GM21529 (cell line): ENCODE measurements around the gene AGO3.
"Not testable (repeated sequence)": the region's sequence is repeated elsewhere in the genome, so short reads cannot be mapped to it uniquely, and the experiment has no call there.

Source experiments
- ATAC-seq: cut with Tn5 transposase; IDR thresholded peaks from one replicate; pipeline ENCODE4 v1.9.1; 2021; ENCODE audit not compliant: unreplicated experiment

AGO3 gene

DNA sequence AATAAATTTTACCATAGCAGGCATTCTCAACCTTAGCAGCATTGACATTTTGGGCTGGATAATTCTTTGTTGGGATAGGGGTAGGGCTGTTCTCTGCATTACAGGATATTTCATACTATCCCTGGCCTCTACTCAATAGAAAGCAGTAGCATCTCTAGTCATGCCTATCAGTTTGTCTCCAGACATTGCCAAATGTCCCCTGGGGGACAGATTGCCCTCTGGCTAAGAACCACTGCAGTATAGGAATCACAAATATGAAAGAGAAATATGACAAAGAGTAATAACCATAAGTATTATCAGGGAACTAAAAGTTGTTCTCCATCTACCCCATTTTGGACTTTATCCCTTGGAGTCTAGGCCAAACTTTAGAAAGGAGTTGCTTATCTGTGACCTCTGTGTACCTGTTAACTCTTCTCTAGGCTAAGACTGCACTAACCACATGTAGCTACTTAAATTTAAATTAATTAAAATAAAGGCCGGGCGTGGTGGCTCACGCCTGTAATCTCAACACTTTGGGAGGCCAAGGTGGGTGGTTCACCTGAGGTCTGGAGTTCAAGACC lies 76.1 kb downstream of the AGO3 start:
- no peak for ATAC-seq

DNA sequence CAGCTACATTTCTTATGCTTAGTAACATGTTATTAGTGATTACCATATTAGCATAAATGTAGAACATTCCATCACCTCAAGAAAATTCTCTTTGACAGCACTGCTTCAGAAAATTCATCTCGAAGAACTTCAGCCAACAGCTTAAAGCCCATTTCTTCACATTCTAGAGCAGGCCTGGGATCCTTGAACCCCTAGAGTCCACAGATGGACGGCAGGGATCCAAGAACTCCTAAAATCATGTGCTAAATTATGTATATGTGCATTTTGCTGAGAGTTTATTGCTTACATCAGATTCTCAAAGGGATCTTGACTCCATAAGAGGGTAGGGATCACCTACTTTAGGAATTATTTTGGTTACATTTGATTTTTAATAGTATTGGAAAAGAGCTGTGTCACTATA lies 76.8 kb downstream of the AGO3 start:
- ATAC-seq = no peak

DNA sequence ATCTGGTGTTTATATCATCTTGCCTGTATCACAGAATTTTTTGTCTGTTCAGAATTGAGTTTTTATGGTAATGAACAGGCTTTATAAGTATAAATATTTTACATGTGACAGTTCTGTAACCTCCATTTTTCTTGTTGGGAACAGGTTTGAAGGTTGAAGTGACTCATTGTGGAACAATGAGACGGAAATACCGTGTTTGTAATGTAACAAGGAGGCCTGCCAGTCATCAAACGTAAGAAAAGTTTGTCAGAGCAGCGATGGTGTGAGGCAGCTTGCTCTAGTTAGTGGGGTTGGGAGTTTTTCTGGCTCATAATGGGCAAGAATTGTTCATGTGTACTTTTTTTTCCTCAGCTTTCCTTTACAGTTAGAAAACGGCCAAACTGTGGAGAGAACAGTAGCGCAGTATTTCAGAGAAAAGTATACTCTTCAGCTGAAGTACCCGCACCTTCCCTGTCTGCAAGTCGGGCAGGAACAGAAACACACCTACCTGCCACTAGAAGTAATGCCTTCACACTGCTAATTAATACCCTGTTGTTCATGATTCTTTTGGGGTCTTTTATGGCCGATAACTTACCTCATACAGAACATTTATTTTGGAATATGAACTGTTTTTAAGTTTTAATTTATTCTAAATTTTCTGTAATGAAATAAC lies 77.8 kb downstream of the AGO3 start:
- ATAC-seq = no peak

DNA sequence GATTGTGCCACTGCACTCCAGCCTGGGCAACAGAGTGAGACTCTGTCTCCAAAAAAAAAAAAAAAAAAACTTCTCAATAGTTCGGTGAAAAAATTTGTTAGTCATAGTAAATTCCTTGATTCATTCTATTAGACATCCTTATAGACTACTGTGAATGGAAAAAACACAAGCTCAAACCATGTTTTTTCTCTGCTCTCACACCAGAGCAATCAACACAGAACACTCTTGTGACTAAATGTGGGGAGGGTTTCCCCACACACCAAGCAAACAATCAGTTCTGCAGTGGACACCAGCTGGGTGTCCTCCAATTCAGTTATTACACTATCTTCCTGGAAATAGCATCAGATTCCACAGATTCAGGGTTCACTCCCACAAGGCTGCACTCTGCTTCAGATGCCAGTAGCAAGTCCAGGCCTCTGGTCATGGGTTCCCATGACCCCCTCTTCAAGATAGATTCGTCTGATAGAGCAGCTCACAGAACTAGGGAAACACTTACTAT lies 83.9 kb downstream of the AGO3 start:
- no peak for ATAC-seq

DNA sequence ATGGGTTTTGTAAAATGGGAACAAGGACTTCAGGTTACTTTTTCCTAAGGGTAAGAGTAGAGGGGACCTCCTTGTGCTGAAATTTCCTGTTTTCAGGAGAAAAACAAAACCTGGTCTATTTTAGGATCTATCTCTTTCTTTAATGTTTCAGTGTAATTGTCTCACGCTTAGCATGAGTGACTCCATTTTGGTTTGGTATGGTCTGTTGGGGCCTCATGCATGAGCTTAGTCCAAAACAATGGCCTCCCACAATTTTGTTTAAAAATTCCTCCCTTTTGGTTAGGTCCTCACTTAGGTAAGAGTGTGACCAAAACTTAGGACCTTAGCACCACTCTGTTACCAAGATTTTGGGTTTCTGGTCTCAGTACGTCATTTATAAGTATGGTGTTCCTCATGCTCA lies 85.8 kb downstream of the AGO3 start:
- no peak for ATAC-seq

DNA sequence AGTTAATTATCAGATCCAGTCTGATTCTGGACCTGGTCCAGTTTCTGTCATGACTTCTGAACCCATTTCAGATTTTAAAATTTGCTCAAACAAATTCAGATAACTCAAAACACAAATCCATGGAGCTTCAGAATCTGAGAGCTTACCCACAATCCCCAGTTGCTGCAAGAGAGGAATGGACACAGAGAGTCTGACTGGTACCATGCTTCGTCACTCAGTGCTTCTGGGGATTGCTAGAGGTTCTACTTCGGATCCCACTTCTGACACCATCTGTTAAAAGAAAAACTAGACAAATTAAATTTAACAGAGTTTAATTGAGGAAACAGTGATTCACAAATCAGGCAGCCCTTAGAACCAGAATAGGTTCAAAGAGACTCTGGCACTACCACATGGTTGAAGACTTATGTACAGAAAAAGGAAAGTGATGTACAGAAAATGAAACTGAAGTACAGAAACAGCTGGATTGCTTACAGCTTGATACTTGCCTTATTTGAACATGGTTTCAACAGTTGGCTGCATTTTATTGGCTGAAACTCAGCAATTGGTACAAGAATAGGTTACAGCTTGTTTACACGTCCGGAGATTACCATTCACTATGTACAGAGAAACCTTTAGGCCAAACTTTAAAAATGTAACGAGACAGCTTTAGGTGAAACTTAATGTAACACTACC lies 92.3 kb downstream of the AGO3 start:
- ATAC-seq = no peak

DNA sequence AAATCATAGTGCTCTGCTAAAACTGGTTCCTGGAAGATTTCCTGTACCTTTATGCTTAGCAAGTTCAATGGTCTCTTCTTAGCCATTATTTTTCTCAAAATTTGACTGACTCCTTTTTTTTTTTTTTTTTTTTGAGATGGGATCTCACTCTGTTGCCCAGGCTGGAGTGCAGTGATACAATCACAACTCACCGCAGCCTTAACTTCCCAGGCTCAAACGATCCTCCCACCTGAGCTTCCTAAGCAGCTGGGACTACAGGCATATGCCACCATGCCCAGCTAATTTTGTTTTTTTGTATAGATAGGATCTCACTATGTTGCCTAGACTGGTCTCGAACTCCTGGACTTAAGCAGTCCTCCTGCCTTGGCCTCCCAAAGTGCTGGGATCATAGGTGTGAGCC lies 93.1 kb downstream of the AGO3 start:
- not testable (repeated sequence) for ATAC-seq

DNA sequence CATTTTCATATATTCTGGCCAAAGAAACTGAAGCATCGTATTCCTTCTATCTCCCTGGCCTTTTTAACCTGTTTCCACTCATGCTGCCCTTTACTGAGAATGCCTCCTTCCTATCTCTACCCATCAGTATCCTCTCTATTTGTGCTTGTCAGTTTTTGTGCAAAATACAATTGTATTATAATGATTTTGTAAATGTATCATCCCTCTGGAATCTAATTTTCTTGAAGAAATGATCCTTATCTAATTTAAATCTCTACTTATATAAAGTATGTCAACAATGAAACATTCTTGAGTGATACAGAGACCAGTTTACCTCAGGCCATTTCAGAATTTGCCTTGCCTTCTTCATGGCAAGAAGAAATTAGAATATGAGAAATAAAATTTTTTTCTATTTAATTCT lies 93.9 kb downstream of the AGO3 start:
- no peak for ATAC-seq

DNA sequence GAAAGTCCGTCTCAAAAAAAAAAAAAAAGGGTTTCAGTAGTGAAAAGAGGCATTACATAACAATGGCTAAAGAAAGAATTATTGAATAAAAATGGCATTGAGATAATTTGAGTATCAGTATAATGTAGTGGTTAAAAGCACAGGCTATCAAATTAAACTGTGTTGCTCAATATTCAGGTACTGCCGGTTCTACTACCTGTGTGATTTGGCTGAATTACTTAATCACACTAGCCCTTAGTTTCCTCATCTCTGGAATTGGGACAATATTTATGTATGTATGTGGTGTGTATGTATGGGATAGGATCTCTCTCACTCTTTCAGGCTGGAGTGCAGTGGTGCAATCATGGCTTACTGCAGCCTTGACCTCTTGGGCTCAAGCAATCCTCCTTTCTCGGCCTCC lies 96.9 kb downstream of the AGO3 start:
- no peak for ATAC-seq

DNA sequence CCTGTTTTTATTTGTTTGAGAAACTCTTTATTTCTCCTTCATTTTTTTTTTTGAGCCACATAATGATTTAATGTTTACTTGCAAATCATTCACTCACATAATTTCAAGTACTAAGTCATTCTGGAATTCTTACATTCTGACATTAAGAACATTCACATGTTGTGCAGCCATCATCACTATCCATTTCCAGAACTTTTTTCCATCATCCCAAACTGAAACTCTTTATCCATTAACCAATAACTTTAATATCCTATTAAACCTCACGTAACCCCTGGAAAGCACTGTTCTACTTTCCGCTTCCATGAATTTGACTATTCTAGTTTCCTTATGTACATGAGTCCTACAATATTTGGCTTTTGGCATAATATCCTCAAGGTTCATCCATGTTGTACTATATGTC lies 100.5 kb downstream of the AGO3 start:
- ATAC-seq = no peak

DNA sequence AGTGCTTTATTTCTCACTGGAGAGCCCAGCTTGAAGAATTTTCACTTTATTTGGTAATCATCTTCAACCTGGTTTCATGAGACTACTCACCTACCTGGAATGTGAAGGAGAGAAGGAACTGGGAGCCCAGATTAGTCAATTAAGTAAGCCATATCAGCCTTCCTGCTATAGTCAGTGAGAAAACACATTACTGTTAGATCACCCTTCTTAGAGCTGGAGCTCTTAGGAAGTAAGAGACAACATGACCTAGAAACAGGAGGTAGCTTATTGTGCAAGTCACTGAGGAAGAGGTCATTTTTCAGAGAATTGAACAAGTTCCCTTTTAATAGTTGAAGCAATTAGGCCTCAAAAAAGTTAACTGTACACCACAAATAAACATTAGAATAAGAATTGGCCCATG lies 103.8 kb downstream of the AGO3 start:
- ATAC-seq = no peak

DNA sequence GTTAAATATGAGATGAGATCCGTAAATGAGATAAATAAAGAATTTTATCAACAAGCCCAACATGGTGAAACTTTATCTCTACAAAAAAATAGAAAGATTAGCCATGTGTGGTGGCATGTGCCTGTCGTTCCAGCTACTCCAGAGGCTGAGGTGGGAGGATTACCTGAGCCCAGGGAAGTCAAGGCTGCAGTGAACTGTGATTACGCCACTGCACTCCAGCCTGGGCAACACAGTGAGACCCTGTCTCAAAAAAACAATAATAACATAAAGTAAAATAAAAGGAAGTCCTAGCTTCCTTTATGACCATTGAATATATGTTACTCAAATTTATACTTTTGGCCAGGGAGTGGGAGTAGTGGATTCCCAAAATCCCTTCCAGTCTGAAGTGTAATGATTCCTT lies 104.2 kb downstream of the AGO3 start:
- ATAC-seq = no peak

DNA sequence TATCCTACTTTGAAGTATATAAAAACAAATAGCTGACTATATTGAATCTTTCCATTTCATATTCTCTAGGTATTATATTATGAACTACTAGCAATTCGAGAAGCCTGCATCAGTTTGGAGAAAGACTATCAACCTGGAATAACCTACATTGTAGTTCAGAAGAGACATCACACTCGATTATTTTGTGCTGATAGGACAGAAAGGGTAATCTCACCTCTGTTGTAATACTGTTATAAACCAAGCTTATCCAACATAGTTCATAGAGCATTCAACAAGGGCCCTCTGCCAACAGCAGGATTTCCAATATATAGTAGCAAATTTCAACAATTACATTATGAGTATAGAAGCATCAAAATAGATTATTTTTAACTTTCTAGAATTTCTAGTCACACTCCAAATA lies 109.3 kb downstream of the AGO3 start:
- no peak for ATAC-seq

DNA sequence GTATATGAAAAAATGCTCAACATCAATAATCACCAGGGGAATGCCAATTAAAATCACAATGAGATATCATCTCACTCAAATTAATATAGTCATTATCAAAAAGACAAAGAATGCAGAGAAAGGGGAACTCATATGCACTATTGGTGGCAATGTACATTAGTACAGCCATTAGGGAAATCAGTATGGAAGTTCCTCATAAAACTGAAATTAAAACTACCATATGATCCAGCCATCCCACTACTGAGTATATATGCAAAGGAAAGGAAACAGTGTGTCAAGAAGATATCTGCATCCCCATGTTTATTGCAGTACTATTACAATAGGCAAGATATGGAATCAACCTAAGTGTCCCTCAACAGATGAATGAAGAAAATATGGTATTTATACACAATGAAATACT lies 120.9 kb downstream of the AGO3 start:
- no peak for ATAC-seq

DNA sequence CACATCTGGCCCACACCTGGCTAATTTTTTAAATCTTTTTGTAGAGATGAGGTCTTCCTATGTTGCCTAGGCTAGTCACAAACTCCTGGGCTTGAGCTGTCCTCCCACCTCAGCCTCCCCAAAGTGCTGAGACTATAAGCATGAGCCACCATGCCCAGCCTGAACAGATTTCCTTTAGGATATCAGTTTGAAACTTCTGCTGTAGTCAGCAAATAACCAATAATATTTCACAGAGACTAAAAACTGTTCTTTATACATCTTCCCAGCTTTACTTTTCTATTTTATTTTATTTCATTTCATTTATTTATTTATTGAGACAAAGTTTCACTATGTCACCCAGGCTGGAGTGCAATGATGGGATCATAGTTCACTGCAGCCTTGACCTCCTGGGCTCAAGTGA lies 123.1 kb downstream of the AGO3 start:
- ATAC-seq = no peak

DNA sequence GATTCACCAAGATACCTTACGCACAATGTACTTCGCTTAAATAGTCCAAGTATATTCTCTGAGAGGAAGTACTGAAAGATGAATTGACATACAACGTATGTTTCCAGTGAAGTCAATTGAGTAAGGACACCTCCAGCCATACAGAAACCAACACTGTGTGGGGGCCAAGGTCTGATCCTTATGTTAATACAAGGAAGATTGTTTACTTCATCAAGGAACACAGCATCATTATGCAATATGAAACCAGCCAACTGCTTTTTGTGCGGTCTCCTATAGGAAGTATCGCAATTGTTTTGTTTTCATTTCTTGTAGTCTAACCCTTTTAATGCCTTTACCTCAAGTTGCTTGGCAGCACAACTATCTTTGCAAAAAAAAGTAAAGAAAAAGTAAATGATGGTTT lies 124.8 kb downstream of the AGO3 start:
- no peak for ATAC-seq

DNA sequence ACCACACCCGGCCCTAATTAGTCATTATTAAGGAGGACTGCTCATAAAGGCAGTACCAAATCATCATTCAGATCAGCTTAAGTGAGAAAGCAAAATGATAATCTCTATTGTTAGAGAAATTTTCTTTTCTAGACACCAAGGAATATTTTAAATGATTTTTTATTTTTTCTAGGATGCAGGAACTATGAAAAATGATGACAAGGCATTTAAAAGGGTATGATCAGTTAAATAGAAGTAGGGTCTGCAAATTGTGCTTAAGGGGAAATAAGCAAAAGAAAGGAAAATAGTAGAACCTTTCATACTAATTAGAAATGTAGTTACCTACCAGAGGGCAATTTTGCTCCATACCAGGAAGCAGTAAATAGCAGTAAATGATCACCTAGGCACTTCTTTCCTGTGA lies 131.4 kb downstream of the AGO3 start:
- no peak for ATAC-seq

DNA sequence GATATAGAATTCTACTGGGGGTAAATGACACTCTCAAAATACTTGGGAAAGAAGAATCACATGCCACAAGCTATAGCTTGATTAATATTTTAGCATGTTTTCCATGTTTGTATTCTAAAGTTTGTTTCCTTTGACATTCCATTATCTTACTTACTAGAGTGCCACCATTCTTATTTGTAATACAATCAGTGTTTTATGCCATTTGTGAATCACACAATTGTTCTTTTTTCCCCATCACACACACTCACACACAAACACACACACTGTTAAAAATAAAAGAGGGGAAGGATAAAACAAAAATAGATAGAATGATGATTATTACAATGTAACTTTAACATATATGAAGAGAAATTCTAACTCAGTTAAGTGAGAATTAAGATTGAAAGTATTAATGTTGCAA lies 137.0 kb downstream of the AGO3 start:
- ATAC-seq = no peak

DNA sequence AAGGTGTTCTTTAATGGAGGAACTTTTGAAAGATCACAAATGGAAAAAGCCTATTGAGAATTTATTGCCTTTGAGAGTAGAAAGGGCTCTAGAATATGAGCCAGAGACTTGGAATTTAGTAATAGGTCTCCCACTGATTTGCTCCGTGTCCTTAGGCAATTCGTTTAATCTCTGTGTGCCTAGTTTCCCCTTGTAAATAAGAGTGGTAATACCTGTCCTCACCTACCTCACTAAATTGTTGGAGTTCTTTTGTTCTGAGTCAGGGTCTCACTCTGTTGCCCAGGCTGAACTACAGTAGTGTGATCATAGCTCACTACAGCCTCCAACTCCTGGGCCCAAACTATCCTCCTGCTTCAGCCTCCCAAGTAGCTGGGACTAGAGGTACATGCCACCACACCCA lies 138.0 kb downstream of the AGO3 start:
- ATAC-seq = no peak

DNA sequence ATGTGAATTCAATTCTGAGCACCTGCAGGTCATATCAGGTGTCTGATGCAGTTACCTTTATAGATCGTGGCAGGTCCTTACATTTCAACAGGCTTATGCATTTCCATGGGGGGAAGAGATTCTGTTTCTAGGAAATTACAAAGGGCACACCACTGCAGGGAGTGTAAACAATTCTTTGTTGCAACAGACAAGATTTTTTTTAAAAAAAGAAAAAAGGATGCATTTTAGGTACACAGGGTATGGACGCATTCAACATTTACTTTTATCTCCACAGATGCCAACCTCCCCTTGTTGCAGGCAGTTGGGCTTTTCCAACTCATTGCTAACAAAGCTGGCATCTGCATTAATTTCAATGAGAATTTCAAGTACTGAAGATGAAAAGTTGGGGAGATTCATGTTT lies 139.4 kb downstream of the AGO3 start:
- ATAC-seq = no peak

DNA sequence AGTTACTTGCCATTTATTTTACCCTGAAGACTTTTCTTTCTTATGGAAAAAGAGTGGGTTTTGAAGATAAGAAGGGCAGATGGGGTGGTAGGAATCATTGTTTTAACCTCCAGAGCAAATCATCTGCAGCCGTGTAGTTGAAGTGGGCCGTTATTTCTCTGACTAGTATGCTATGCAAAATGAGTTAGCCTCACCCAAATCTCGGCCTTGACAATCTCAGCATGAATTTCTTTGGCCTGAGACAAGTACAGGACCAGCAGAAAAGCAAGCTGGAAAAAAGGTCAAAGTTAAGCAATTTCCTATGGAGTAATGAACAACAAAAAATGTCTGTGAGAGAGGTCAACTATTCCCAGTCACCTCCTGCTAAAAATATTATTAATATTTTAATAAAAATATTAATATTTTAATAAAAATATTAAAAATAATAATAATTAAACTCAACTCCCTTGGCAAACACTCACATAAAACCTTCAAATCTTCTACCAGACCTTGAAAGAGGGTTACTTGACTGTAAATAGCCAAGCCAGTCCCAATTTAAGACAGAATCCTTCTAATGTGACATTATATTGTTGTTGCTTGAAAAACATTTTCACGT lies 146.2 kb downstream of the AGO3 start:
- ATAC-seq = no peak

DNA sequence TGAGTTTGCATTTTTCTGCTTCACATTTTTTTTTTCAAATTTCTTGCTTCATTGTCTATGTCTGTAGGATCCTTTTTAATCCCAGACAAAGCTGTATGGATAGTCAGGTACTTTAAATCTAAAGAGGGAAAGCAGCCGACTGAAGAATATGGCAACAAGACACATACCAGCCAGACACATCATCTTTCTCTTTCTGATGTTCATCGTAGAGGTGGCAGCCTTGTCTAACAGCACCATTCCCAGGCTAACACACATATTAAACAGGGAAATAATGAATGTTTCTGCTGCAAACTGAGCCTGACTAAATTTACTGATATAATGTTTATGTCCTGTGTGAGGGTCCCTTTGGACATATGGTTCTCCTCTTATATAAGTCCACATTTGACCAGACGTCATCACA lies 149.3 kb downstream of the AGO3 start:
- ATAC-seq = no peak
